Right lobe of liver (tissue), 4 donors: Measurements from ENCODE around the gene OBSCN.

Experiments
- POLR2A ChIP-seq: fragments of 450-650 bp; IDR thresholded peaks from one replicate; pipeline ENCODE4 v1.6.1; 2017; ENCODE audit warnings: antibody characterized with exemption, mild to moderate bottlenecking
- TF ChIP-seq, protein P1 (sequence below), 4 donors: fragments of 200-600 bp in 3 of 4; fragments of 450-650 bp in 1 of 4; IDR thresholded peaks; one replicate each; pipeline versions ENCODE4 v1.5.1 to v1.8.0; 2016 to 2022; ENCODE audit warnings: antibody characterized with exemption in 4 of 4, mild to moderate bottlenecking in 2 of 4
- donor health status: DM: no; HTN: no; CAD: no.
- donor health status: DM: no; HTN: no; CAD: no.
- donor health status: DM: no; HTN: yes; CAD: no.

DNA sequence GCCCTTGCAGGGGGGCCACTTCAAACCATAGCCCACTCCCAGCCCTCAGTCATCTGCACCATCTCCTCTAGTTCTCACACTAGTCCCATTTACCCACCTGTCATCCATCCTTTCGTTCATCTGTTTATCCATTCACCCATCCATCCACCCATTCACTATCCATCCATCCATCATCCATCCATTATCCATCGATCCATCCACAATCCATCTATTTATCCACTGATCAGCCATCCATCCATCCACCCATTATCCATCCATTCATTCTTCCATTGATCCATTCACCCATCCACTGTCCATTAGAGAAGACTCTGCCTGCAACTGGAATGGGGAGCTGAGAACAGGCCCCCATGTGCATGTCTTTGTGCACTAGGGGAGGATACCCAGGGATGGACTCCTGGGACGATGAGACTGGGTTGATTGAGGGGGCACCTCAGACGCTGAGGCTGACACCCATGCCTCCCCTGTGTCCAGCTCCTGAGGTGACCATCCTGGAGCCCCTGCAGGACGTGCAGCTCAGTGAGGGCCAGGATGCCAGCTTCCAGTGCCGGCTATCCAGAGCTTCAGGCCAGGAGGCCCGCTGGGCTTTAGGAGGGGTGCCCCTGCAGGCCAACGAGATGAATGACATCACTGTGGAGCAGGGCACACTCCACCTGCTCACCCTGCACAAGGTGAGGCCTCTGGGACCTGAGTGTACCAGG is 100.9 kb downstream of the OBSCN start:
- TF ChIP-seq, protein P1, sequence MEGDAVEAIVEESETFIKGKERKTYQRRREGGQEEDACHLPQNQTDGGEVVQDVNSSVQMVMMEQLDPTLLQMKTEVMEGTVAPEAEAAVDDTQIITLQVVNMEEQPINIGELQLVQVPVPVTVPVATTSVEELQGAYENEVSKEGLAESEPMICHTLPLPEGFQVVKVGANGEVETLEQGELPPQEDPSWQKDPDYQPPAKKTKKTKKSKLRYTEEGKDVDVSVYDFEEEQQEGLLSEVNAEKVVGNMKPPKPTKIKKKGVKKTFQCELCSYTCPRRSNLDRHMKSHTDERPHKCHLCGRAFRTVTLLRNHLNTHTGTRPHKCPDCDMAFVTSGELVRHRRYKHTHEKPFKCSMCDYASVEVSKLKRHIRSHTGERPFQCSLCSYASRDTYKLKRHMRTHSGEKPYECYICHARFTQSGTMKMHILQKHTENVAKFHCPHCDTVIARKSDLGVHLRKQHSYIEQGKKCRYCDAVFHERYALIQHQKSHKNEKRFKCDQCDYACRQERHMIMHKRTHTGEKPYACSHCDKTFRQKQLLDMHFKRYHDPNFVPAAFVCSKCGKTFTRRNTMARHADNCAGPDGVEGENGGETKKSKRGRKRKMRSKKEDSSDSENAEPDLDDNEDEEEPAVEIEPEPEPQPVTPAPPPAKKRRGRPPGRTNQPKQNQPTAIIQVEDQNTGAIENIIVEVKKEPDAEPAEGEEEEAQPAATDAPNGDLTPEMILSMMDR (IDR thresholded peaks at IDR 0.05): no peak
- TF ChIP-seq POLR2A: no peak
